Activated naive CD8-positive, alpha-beta T cell treated with anti-CD3 and anti-CD28 coated beads, Interleukin-2, amount 50 U/mL, for 16 hours (primary cell): ENCODE results near the gene OR5H2.

Experiments
- DNase-seq: peaks from one replicate; pipeline ENCODE4 v3.0.0-alpha.2; 2020; ENCODE audit warnings: low read depth, low spot score

The OR5H2 gene

DNA sequence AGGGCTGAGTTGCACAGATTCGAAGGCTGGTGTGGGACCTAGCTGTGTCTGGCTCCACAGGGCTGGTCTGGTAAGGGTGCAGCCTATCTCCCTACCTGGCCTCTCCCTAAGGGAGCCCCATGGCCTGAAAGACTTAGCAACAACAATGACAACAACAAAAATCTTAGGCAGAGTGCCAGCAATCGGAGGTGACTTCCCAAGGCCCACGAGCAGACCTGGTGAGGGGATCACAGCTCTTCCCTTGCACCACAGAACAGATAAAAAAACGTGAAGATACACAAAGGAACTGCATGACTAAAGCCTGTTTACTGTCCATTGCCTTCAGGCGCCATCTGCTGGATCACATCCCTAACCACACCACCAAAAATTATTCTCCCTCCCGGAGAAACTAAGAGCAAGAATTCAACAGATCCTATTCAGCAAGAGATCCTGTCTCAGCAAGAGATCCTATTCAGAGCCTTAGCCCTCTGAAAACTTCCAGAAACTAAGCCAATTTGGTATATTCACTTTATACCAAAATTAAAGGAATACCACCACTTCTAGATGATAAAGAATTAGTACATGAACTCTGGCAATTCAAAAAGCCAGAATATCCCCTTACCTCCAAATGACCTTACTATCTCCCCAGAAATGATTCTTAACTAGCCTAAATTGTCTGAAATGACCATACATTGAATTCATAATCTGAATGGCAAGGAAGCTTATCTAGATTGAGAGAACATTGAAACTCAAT, 47.3 kb downstream of the OR5H2 start:
- no peak for DNase-seq

DNA sequence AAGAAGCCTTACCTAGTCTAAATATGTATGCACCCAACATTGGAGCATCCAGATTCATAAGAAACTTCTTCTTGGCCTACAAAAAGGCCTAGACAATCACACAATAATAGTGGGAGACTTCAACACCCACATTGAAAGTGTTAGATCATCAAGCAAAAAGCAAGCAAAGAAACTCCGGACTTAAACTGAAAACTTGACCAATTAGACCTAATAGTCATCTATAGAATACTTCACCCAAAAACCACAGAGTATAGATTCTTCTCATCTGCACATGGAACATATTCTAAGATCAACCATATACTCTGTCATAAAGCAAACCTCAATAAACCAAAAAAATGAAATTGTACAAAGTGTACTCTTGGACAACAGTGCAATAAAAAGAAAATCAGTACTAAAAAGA, 49.0 kb downstream of the OR5H2 start:
- DNase-seq: no peak
